CD4-positive, CD25-positive, alpha-beta regulatory T cell (primary cell): ENCODE results near the gene HES4. TPM values are rescaled to one million over a fixed set of nuclear protein-coding genes. Genes with fewer than 3 reads are reported as not detected.

Source experiments
- ATAC-seq, 2 donors: fragments of 150-1000 bp; cut with Tn5 transposase; one replicate each; pipeline ENCODE4 v1.10.0; 2021; ENCODE audit warnings: low read depth in 2 of 2, moderate number of reproducible peaks in 2 of 2, moderate library complexity in 1 of 2
- DNase-seq, 3 donors: peaks; one replicate each; pipeline versions ENCODE4 v3.0.0 to v3.0.0-alpha.2; 2012 to 2022; ENCODE audit warnings: mixed read lengths in 1 of 3
- H3K27ac ChIP-seq: one replicate; pipeline ENCODE4 v1.7.0; 2013; ENCODE audit warnings: mild to moderate bottlenecking, low read length; ENCODE audit not compliant: insufficient read depth, poor library complexity, severe bottlenecking
- H3K27me3 ChIP-seq: one replicate; pipeline ENCODE4 v1.7.0; 2013; ENCODE audit warnings: low read length; ENCODE audit not compliant: control insufficient read depth, insufficient read depth
- H3K36me3 ChIP-seq: one replicate; pipeline ENCODE4 v1.7.0; 2013; ENCODE audit warnings: mild to moderate bottlenecking, low read length, moderate library complexity; ENCODE audit not compliant: control insufficient read depth, insufficient read depth
- H3K4me1 ChIP-seq: 2 replicates; pipeline ENCODE4 v1.7.0; 2013; ENCODE audit warnings: mild to moderate bottlenecking, low read length; ENCODE audit not compliant: insufficient read depth, control insufficient read depth, poor library complexity, severe bottlenecking
- H3K4me3 ChIP-seq: one replicate; pipeline ENCODE4 v1.7.0; 2013; ENCODE audit warnings: low read depth, mild to moderate bottlenecking, low read length, moderate library complexity
- H3K9me3 ChIP-seq, 2 experiments: 1 replicate in 1 of 2; 2 replicates in 1 of 2; pipeline ENCODE4 v1.7.0; 2013; ENCODE audit warnings: low read length in 2 of 2, mild to moderate bottlenecking in 1 of 2, moderate library complexity in 1 of 2; ENCODE audit not compliant: control insufficient read depth in 2 of 2
- H3K27ac Mint-ChIP-seq, 3 donors: one replicate each; pipeline ENCODE4 v1.8.0; 2020 to 2022; ENCODE audit warnings: mild to moderate bottlenecking in 3 of 3, mixed read lengths in 3 of 3, moderate library complexity in 2 of 3
- H3K27me3 Mint-ChIP-seq: one replicate; pipeline ENCODE4 v1.8.0; 2022; ENCODE audit warnings: mild to moderate bottlenecking, mixed read lengths
- H3K36me3 Mint-ChIP-seq: one replicate; pipeline ENCODE4 v1.8.0; 2020; ENCODE audit warnings: mixed read lengths
- H3K4me1 Mint-ChIP-seq, 4 donors: one replicate each; pipeline ENCODE4 v1.8.0; 2020 to 2022; ENCODE audit warnings: mixed read lengths in 4 of 4, mild to moderate bottlenecking in 1 of 4
- H3K4me3 Mint-ChIP-seq, 4 donors: one replicate each; pipeline ENCODE4 v1.8.0; 2020 to 2022; ENCODE audit warnings: mild to moderate bottlenecking in 4 of 4, mixed read lengths in 4 of 4, moderate library complexity in 3 of 4
- H3K9me3 Mint-ChIP-seq, 7 donors: one replicate each; pipeline ENCODE4 v1.8.0; 2020 to 2022; ENCODE audit warnings: mixed read lengths in 7 of 7, mild to moderate bottlenecking in 3 of 7, moderate library complexity in 2 of 7
- polyA plus RNA-seq, 4 donors: library from polyadenylated mRNA; unstranded; fragments of 300-500 nt; fragmentation: Illumina TruSeq; gene quantifications; one replicate each; pipeline ENCODE4 v1.2.3, GENCODE V29; 2021
- total RNA-seq: library from RNA; stranded (reverse); gene quantifications from one replicate; pipeline ENCODE4 v1.2.3, GENCODE V29; 2022

HES4 gene
- total and polyA plus RNA-seq, 5 donors from 2014 or later, result 0.21 to 25.9 (median 1.2) TPM; not detected in 1

DNA sequence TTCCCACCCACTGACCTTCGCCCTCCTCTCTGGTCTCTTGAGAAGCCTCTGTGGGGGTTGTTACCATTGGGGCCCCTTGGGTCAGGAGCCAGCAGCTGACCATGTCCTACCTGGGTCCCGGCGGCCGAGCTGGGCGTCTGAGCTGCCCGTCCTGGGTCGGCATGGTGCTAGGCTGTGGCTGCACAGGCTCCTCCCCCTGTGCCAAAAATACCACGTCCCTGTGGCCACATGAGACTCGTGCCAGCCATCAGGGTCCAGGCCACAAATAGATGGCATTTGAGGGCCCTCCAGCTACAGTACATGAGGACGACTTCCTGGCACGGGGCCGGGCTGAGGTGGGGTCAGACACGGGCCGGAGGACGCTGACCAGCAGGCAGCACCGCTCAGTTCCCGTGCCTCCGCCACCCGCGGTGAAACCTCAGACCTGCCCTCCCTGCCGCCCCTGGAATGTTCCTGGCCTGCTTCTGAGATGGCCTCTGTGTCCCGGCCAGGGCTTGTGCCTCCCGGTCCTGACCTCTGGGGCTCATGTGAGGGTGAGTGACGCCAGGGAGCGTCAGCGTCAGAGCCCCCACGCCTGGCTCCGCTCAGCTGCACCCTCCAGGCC, 17.8 kb downstream of the HES4 start, which contains the start of gene PERM1:
Gene PERM1 (minus strand): TSS at position 139 of the 604 bp plus-strand sequence. CDS start 1,064 bp downstream, outside the sequence.
- no peak within 1 kb of the TSS for H3K4me3 ChIP-seq
- H3K27ac ChIP-seq, result no peak within 1 kb of the TSS
- DNase-seq (no peak), ATAC-seq (no peak)
- peaks cover 4% of the 10 kb centered on the region for H3K4me1 ChIP-seq
- peaks cover 0 to 4% (median 0%) of the 10 kb centered on the region in 4 donors for H3K4me1 Mint-ChIP-seq
- no peaks in the 10 kb centered on the region for H3K9me3 ChIP-seq
- H3K27me3 Mint-ChIP-seq, result peaks cover 25% of the 10 kb centered on the region
- H3K36me3 ChIP-seq, result no peaks in the 10 kb centered on the region
- no peak within 1 kb of the TSS for H3K27ac Mint-ChIP-seq
- peaks cover 3% of the 10 kb centered on the region for H3K27me3 ChIP-seq
- H3K36me3 Mint-ChIP-seq, result no peaks in the 10 kb centered on the region
- no peak within 1 kb of the TSS for H3K4me3 Mint-ChIP-seq
- H3K9me3 Mint-ChIP-seq, result peaks cover 0 to 7% (median 0%) of the 10 kb centered on the region in 7 donors

DNA sequence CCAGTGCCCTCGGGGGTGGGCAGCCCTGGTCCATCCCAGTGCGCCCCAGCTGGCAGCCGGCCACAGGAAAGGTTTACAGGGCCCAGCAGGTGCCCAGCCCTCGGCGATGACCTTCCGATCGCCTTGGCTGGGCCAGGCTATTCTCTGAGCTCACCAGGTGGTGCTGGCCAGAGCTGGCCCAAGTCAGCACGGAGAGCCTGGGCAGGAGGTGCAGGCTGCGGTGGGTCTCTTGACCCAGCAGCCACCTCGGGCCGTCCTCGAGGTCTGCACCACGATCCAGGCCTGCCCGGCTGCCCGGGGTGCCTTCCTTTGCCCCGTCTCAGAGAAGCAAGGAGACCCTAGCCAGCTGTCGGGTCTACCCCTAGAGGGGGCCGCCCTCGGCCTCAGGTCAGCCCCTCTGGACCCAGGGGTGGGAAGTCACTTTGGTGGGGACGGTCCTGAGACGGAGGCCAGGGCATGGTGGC, 18.4 kb downstream of the HES4 start:
- Histone ChIP-seq H3K4me3 (no peak overlapping the region), H3K27me3 (peaks cover 3% of the 10 kb centered on the region), H3K9me3 (no peaks in the 10 kb centered on the region), H3K27ac (no peak overlapping the region), H3K4me1 (peaks cover 4% of the 10 kb centered on the region), H3K36me3 (no peaks in the 10 kb centered on the region)
- no peak for ATAC-seq
- Mint-ChIP-seq H3K27ac (no peak overlapping the region), H3K4me3 (no peak overlapping the region), H3K36me3 (no peaks in the 10 kb centered on the region), H3K4me1 (peaks cover 0 to 4% (median 0%) of the 10 kb centered on the region in 4 donors), H3K9me3 (peaks cover 0 to 7% (median 0%) of the 10 kb centered on the region in 7 donors), H3K27me3 (peaks cover 23% of the 10 kb centered on the region)
- no peak for DNase-seq

DNA sequence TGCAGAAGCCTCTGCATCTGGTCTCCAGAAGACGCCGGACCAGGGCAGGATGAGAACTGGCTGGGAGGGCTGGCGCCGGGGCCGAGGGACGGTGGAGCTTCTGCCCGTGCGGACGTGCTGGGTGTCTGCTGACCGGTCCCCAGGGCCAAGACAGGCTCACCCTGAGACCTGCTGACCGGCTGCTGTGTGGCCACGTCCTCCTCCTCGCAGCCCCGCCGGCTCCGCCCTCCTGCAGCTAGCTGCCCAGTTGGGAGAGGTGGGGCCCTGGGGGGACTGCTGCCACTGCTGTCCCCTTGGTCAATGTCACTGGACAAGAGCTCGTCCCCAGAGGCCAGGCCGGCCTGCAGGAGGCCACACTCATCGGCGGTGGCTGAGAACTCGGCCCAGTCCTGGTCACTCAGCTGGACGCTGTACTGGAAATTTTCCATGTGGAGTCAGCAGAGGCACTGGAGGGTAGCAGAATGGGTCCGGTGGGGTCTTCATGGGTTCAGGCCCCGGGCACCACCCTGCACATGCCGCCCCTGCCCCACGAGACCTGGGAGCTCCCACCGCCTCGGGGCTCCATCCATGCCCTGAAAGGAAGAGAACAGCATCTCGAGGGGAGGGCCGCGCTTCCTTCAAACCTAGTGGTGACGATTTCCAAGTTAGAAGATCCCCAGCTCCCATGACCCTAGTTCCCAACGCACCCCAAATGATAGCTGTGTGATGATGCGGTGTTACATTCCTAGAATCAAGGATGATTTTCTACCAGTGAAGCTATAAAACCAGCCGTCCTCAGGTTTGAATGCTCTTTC, 19.1 kb downstream of the HES4 start:
- H3K27me3 ChIP-seq, result peaks cover 3% of the 10 kb centered on the region
- H3K27ac Mint-ChIP-seq, result no peak overlapping the region
- H3K36me3 Mint-ChIP-seq, result no peaks in the 10 kb centered on the region
- no peak for DNase-seq
- peaks cover 0 to 6% (median 0%) of the 10 kb centered on the region in 4 donors for H3K4me1 Mint-ChIP-seq
- ATAC-seq, result no peak
- H3K9me3 ChIP-seq, result no peaks in the 10 kb centered on the region
- peaks cover 21% of the 10 kb centered on the region for H3K27me3 Mint-ChIP-seq
- H3K27ac ChIP-seq, result no peak overlapping the region
- H3K4me3 ChIP-seq, result no peak overlapping the region
- peaks cover 10% of the 10 kb centered on the region for H3K4me1 ChIP-seq
- H3K36me3 ChIP-seq, result no peaks in the 10 kb centered on the region
- H3K9me3 Mint-ChIP-seq, result peaks cover 0 to 7% (median 0%) of the 10 kb centered on the region in 7 donors
- H3K4me3 Mint-ChIP-seq, result no peak overlapping the region

DNA sequence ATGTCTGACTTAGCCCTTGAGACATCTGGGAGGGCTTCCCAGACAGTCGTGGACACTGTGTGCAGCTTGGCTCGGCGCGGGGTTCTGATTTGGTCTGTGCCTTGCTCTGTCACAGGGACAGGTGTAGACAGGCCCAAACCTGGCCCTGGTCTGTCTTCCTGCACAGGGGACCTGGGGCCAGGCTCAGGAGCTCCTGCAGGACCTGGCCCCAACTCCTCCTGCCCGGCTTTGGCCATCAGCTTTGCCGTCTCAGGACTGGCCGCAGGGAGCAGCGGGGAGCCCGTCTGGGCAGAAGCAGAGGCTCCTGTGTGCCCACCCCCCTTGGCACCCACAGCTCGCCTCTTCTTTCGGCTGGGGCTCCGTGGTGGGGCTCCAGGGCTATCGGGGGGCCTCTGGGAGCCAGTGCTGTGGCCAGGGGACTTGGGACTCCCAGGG, 19.7 kb downstream of the HES4 start:
- Mint-ChIP-seq H3K9me3 (peaks cover 0 to 7% (median 0%) of the 10 kb centered on the region in 7 donors), H3K36me3 (no peaks in the 10 kb centered on the region), H3K4me1 (peaks cover 0 to 9% (median 0%) of the 10 kb centered on the region in 4 donors), H3K27ac (no peak overlapping the region), H3K27me3 (peaks cover 20% of the 10 kb centered on the region), H3K4me3 (no peak overlapping the region)
- H3K4me1 ChIP-seq, result peaks cover 12% of the 10 kb centered on the region
- no peak overlapping the region for H3K27ac ChIP-seq
- H3K4me3 ChIP-seq, result no peak overlapping the region
- ATAC-seq (no peak), DNase-seq (no peak)
- no peaks in the 10 kb centered on the region for H3K9me3 ChIP-seq
- no peaks in the 10 kb centered on the region for H3K36me3 ChIP-seq
- H3K27me3 ChIP-seq, result peaks cover 1% of the 10 kb centered on the region

DNA sequence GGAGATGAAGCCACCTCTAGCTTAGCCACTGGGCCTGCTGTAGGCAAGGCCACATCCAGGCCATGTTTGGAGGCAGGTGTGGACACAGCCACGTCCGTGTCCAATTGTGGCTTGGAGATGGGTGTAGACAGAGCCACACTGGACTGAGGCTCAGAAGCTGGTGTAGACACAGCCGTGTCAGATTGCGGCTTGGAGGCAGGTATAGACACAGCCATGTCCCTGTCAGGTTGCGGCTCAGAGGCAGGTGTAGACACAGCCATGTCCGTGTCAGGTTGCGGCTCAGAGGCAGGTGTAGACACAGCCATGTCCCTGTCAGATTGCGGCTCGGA, 20.2 kb downstream of the HES4 start:
- Mint-ChIP-seq H3K4me1 (peaks cover 0 to 9% (median 0%) of the 10 kb centered on the region in 4 donors), H3K36me3 (no peaks in the 10 kb centered on the region), H3K4me3 (no peak overlapping the region), H3K27ac (no peak overlapping the region), H3K9me3 (peaks cover 0 to 7% (median 0%) of the 10 kb centered on the region in 7 donors), H3K27me3 (peaks cover 15% of the 10 kb centered on the region)
- H3K4me3 ChIP-seq, result no peak overlapping the region
- no peaks in the 10 kb centered on the region for H3K27me3 ChIP-seq
- ATAC-seq, result no peak
- H3K36me3 ChIP-seq, result no peaks in the 10 kb centered on the region
- no peak for DNase-seq
- H3K4me1 ChIP-seq, result peaks cover 12% of the 10 kb centered on the region
- no peaks in the 10 kb centered on the region for H3K9me3 ChIP-seq
- no peak overlapping the region for H3K27ac ChIP-seq

DNA sequence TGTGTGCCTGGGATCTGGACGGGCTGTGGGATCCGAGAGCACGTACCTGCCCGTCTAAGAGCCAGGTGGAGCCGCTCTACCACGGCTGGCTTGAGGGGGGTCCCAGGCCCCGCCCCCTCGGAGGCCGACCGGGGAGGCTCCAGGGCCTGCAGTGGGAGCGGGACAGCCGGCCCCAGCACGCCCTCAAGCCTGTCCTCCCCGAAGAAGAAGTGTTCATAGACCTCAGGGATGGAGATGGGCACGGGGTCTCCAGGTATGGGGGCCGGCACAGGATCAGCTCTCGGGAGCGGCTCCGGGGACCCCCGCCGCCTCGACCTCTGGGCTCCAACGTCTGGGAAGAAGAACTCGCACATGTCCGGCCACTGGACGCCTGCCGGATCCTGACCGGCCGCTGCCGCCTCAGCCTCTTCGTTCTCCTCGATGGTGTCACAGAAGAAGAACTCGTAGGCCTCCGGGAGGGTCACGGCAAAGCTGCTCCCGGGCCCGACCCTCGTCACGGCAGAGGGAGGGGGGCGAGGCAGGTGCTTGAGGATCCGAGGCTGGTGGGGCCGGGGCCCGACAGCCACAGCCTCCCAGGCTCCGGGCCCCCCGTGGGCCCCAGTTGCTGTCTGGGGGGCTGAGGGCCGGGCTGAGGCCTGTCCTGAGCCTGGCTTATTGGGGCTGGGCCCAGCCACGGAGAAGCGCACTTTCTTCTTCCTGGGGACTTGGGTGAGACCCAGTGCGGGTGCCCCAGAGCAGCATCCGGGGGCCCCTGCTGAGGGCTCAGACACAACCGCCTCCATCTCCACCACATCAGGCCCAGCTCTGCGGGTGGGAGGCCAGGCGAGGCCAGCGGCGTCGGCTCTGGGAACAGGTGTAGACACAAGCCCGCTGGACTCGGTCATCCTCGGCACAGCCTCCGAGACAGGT, 20.8 kb downstream of the HES4 start:
- H3K9me3 Mint-ChIP-seq, result peaks cover 0 to 7% (median 0%) of the 10 kb centered on the region in 7 donors
- no peak for ATAC-seq
- no peak for DNase-seq

DNA sequence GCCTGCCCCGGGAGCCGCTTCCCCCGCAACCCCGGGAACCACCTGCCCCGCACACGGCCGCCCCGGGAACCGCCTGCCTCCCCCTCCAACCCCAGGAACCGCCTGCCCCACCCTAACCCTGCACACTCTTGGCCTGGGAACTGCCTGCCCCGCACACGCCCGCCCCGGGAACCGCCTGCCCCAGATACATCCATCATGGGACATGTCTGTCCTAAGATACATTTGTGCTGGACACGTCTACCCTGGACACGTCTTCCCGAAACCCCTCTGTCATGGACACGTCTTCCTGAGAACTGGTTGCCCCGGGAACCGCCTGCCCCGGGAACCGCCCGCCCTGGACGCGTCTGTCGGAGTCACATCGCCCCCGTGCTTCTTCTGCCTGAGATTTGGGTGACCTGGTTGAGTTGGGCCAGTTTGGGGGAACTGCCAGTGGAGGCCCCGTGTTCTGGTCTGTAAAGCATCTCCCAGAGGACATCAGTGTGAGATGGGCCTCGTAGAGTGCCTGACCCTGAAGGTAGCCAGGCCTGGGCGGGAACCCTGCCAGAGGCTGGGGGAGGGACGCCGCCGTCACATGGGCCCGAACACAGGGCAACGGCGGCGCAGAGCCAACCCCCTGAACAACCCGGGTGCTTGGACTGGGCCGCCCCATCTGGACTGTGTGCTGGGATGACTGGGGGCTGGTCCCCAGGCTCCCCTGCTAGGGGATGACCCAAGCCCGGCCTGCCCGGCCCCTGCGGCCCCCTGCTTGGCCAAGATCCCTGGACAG, 21.6 kb downstream of the HES4 start:
- Mint-ChIP-seq H3K4me3 (peak overlapping the region in 1 of 4 donors; percentile 18), H3K36me3 (no peaks in the 10 kb centered on the region), H3K9me3 (peaks cover 0 to 7% (median 0%) of the 10 kb centered on the region in 7 donors), H3K27ac (no peak overlapping the region), H3K27me3 (peaks cover 8% of the 10 kb centered on the region), H3K4me1 (peaks cover 0 to 9% (median 0%) of the 10 kb centered on the region in 4 donors)
- Histone ChIP-seq H3K27ac (no peak overlapping the region), H3K4me1 (peaks cover 8% of the 10 kb centered on the region), H3K36me3 (no peaks in the 10 kb centered on the region), H3K9me3 (no peaks in the 10 kb centered on the region), H3K4me3 (no peak overlapping the region), H3K27me3 (no peaks in the 10 kb centered on the region)
- ATAC-seq (no peak), DNase-seq (no peak)

More for the DNA sequence above, 20.8 kb downstream of the HES4 start:
- H3K4me3 Mint-ChIP-seq, result no peak overlapping the region
- peaks cover 0 to 9% (median 0%) of the 10 kb centered on the region in 4 donors for H3K4me1 Mint-ChIP-seq
- Histone ChIP-seq H3K36me3 (no peaks in the 10 kb centered on the region), H3K4me1 (peaks cover 10% of the 10 kb centered on the region), H3K27ac (no peak overlapping the region), H3K27me3 (no peaks in the 10 kb centered on the region), H3K4me3 (no peak overlapping the region), H3K9me3 (no peaks in the 10 kb centered on the region)
- no peak overlapping the region for H3K27ac Mint-ChIP-seq
- no peaks in the 10 kb centered on the region for H3K36me3 Mint-ChIP-seq
- peaks cover 15% of the 10 kb centered on the region for H3K27me3 Mint-ChIP-seq
